GM23338 (cell line): ENCODE measurements around the gene CCNK. TPM values are rescaled to one million over a fixed set of nuclear protein-coding genes. Genes with fewer than 3 reads are reported as not detected.

Experiments used
- ATAC-seq: fragments of 200-7000 bp; cut with Tn5 transposase; 3 replicates; pipeline ENCODE4 v1.9.1; 2020
- DNase-seq: peaks from one replicate; pipeline ENCODE4 v3.0.0-alpha.2; 2015; ENCODE audit warnings: low spot score
- H2AFZ ChIP-seq: fragments of 200-600 bp; sonication (generic); 2 replicates; pipeline ENCODE4 v1.8.0; 2016; ENCODE audit warnings: antibody characterized with exemption, mild to moderate bottlenecking, moderate library complexity
- H3F3A ChIP-seq: fragments of 200-600 bp; sonication (generic); replicated peaks from 2 replicates; pipeline ENCODE4 v1.8.0; 2017; ENCODE audit warnings: antibody characterized with exemption, mixed run types, low read depth
- H3K27ac ChIP-seq: fragments of 200-600 bp; sonication (generic); 2 replicates; pipeline ENCODE4 v1.6.1; 2016; ENCODE audit warnings: low read depth
- H3K27me3 ChIP-seq: fragments of 200-600 bp; sonication (generic); 2 replicates; pipeline ENCODE4 v1.8.0; 2016; ENCODE audit warnings: mild to moderate bottlenecking, mixed run types, moderate library complexity; ENCODE audit not compliant: insufficient read depth
- H3K36me3 ChIP-seq: fragments of 200-600 bp; sonication (generic); 2 replicates; pipeline ENCODE4 v1.8.0; 2016; ENCODE audit warnings: mild to moderate bottlenecking; ENCODE audit not compliant: insufficient read depth
- H3K4me1 ChIP-seq: fragments of 200-600 bp; sonication (generic); 2 replicates; pipeline ENCODE4 v1.8.0; 2016; ENCODE audit warnings: mild to moderate bottlenecking, moderate library complexity; ENCODE audit not compliant: insufficient read depth
- H3K4me2 ChIP-seq: fragments of 200-600 bp; sonication (generic); 2 replicates; pipeline ENCODE4 v1.7.1; 2017; ENCODE audit warnings: mixed run types
- H3K4me3 ChIP-seq: fragments of 200-600 bp; sonication (generic); 2 replicates; pipeline ENCODE4 v1.6.1; 2016; ENCODE audit warnings: mixed run types
- H3K79me2 ChIP-seq: fragments of 200-600 bp; sonication (generic); replicated peaks from 2 replicates; pipeline ENCODE4 v1.8.0; 2017; ENCODE audit warnings: mild to moderate bottlenecking; ENCODE audit not compliant: insufficient read depth
- H3K9me2 ChIP-seq: fragments of 200-600 bp; sonication (generic); 2 replicates; pipeline ENCODE4 v1.8.0; 2017; ENCODE audit not compliant: insufficient read depth
- H4K20me1 ChIP-seq: fragments of 200-600 bp; sonication (generic); replicated peaks from 2 replicates; pipeline ENCODE4 v1.8.0; 2017; ENCODE audit warnings: mild to moderate bottlenecking; ENCODE audit not compliant: insufficient read depth
- H3K27ac Mint-ChIP-seq: 2 replicates; pipeline ENCODE4 v1.8.0; 2020; ENCODE audit warnings: inconsistent platforms, mild to moderate bottlenecking, moderate library complexity, mixed read lengths
- H3K27me3 Mint-ChIP-seq: 3 replicates; pipeline ENCODE4 v1.8.0; 2022; ENCODE audit warnings: low read depth, mild to moderate bottlenecking, moderate library complexity, mixed read lengths, inconsistent platforms; ENCODE audit not compliant: insufficient read depth, poor library complexity
- H3K36me3 Mint-ChIP-seq: 3 replicates; pipeline ENCODE4 v1.8.0; 2021; ENCODE audit warnings: low read depth, mild to moderate bottlenecking, inconsistent platforms, moderate library complexity, mixed read lengths
- H3K4me1 Mint-ChIP-seq: 3 replicates; pipeline ENCODE4 v1.8.0; 2020; ENCODE audit warnings: mild to moderate bottlenecking, inconsistent platforms, mixed read lengths
- H3K4me3 Mint-ChIP-seq: 3 replicates; pipeline ENCODE4 v1.8.0; 2021; ENCODE audit warnings: moderate library complexity, mild to moderate bottlenecking, inconsistent platforms, mixed read lengths
- H3K9me3 Mint-ChIP-seq: 3 replicates; pipeline ENCODE4 v1.8.0; 2020; ENCODE audit warnings: moderate library complexity, mild to moderate bottlenecking, inconsistent platforms, mixed read lengths
- CREB1 ChIP-seq: fragments of 250-450 bp; sonication (Bioruptor Pico); IDR thresholded peaks from 2 replicates; pipeline ENCODE4 v1.5.0; 2020; ENCODE audit warnings: low read depth, mild to moderate bottlenecking, moderate library complexity
- EZH2 ChIP-seq: fragments of 200-600 bp; sonication (generic); IDR thresholded peaks from one replicate; pipeline ENCODE4 v1.8.0; 2017; ENCODE audit warnings: antibody characterized with exemption, mild to moderate bottlenecking, low read depth; ENCODE audit not compliant: unreplicated experiment
- EZH2phosphoT487 ChIP-seq: fragments of 200-600 bp; sonication (generic); IDR thresholded peaks from one replicate; pipeline ENCODE4 v1.8.1; 2018; ENCODE audit warnings: antibody characterized with exemption; ENCODE audit not compliant: unreplicated experiment
- JUNB ChIP-seq: IDR thresholded peaks from one replicate; pipeline ENCODE4 v1.6.1; 2016; ENCODE audit warnings: antibody characterized with exemption; ENCODE audit not compliant: unreplicated experiment
- NANOG ChIP-seq: IDR thresholded peaks from 2 replicates; pipeline ENCODE4 v1.6.1; 2016; ENCODE audit warnings: antibody characterized with exemption, borderline replicate concordance
- POLR2AphosphoS5 ChIP-seq: IDR thresholded peaks from 2 replicates; pipeline ENCODE4 v1.6.1; 2016; ENCODE audit warnings: antibody characterized with exemption, low read depth
- STAT1 ChIP-seq: IDR thresholded peaks from one replicate; pipeline ENCODE4 v1.6.1; 2016; ENCODE audit warnings: antibody characterized with exemption; ENCODE audit not compliant: unreplicated experiment
- ZNF114 ChIP-seq: fragments of 250-450 bp; sonication (Bioruptor Pico); IDR thresholded peaks from 2 replicates; pipeline ENCODE4 v1.5.0; 2020; ENCODE audit warnings: mild to moderate bottlenecking, moderate library complexity
- ZNF331 ChIP-seq: fragments of 250-450 bp; sonication (Bioruptor Pico); IDR thresholded peaks from 2 replicates; pipeline ENCODE4 v1.5.0; 2020; ENCODE audit warnings: low read depth, mild to moderate bottlenecking, moderate library complexity
- polyA plus RNA-seq: library from polyadenylated mRNA; unstranded; fragments of >200 nt; fragmentation: Nextera tagmentation; extraction: Ambion mirVana; gene quantifications from 2 replicates; pipeline ENCODE4 v1.2.1, GENCODE V29; 2016
- total RNA-seq: library from RNA; depleted of rRNA; stranded (reverse); fragments of >200 nt; shearing (Covaris generic); gene quantifications from 2 replicates; pipeline ENCODE4 v1.2.3, GENCODE V29; 2014
- TF ChIP-seq, protein P1 (sequence below): IDR thresholded peaks from 2 replicates; pipeline ENCODE4 v1.6.1; 2016; ENCODE audit warnings: antibody characterized with exemption
- TF ChIP-seq, protein P2 (sequence below), 2 experiments: fragments of 200-600 bp in 1 of 2; sonication (generic) in 1 of 2; conservative IDR thresholded peaks; 2 replicates each; pipeline versions ENCODE4 v1.5.1 to v1.6.1; 2016 to 2017; ENCODE audit warnings: antibody characterized with exemption in 2 of 2, low read depth in 2 of 2, mild to moderate bottlenecking in 2 of 2, moderate library complexity in 1 of 2
- TF ChIP-seq, protein P3 (sequence below): IDR thresholded peaks from one replicate; pipeline ENCODE4 v1.6.1; 2018; ENCODE audit warnings: antibody characterized with exemption; ENCODE audit not compliant: unreplicated experiment
- TF ChIP-seq, protein P4 (sequence below): fragments of 250-450 bp; sonication (Bioruptor Pico); IDR thresholded peaks from 2 replicates; pipeline ENCODE4 v1.5.0; 2020; ENCODE audit warnings: mild to moderate bottlenecking, moderate library complexity

The CCNK gene
- total and polyA plus RNA-seq, 2 experiments from 2014 or later = 54.0 to 60.6 TPM

DNA sequence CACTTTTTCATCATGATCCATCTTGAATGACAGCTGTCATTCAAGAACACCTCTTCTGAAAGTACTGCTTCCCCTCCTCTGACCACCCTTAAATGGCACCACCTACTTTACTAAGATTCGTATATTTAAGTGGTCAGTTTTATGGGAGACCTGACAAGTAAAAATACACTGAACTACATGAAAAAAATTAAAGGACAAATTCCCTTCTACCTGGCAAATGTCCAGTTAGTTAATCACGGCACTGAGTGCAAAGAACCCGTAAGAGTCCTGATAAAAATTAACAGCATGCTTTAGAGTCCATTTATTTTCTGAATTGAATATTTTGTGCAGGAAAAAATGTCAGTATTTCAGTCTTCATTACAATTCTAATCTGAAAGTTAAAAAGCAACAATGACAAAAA, 49.2 kb upstream of the CCNK start:
- H3F3A ChIP-seq = no peaks in the 10 kb centered on the region
- peaks cover 12% of the 10 kb centered on the region for H4K20me1 ChIP-seq
- H3K27me3 ChIP-seq = no peaks in the 10 kb centered on the region
- no peak for DNase-seq
- no peak for ATAC-seq
- Mint-ChIP-seq H3K27ac (no peak overlapping the region), H3K4me1 (peaks cover 14% of the 10 kb centered on the region), H3K27me3 (peaks cover 4% of the 10 kb centered on the region), H3K9me3 (peaks cover 16% of the 10 kb centered on the region), H3K4me3 (no peak overlapping the region), H3K36me3 (peaks cover 42% of the 10 kb centered on the region)
- H3K27ac ChIP-seq = no peak overlapping the region
- H3K79me2 ChIP-seq = peaks cover 21% of the 10 kb centered on the region
- TF ChIP-seq EZH2 = no peak
- TF ChIP-seq CREB1 = no peak
- TF ChIP-seq ZNF331 (CRISPR knock-in tag) = no peak
- no peak for TF ChIP-seq POLR2AphosphoS5
- TF ChIP-seq NANOG = no peak
- no peak for TF ChIP-seq ZNF114
- TF ChIP-seq JUNB = no peak
- no peak for TF ChIP-seq EZH2phosphoT487
- TF ChIP-seq, protein P1, sequence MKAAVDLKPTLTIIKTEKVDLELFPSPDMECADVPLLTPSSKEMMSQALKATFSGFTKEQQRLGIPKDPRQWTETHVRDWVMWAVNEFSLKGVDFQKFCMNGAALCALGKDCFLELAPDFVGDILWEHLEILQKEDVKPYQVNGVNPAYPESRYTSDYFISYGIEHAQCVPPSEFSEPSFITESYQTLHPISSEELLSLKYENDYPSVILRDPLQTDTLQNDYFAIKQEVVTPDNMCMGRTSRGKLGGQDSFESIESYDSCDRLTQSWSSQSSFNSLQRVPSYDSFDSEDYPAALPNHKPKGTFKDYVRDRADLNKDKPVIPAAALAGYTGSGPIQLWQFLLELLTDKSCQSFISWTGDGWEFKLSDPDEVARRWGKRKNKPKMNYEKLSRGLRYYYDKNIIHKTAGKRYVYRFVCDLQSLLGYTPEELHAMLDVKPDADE = no peak
- TF ChIP-seq, protein P2, sequence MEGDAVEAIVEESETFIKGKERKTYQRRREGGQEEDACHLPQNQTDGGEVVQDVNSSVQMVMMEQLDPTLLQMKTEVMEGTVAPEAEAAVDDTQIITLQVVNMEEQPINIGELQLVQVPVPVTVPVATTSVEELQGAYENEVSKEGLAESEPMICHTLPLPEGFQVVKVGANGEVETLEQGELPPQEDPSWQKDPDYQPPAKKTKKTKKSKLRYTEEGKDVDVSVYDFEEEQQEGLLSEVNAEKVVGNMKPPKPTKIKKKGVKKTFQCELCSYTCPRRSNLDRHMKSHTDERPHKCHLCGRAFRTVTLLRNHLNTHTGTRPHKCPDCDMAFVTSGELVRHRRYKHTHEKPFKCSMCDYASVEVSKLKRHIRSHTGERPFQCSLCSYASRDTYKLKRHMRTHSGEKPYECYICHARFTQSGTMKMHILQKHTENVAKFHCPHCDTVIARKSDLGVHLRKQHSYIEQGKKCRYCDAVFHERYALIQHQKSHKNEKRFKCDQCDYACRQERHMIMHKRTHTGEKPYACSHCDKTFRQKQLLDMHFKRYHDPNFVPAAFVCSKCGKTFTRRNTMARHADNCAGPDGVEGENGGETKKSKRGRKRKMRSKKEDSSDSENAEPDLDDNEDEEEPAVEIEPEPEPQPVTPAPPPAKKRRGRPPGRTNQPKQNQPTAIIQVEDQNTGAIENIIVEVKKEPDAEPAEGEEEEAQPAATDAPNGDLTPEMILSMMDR (conservative IDR thresholded peaks at IDR 0.05; ENCODE audit: low read depth in 2 of 2) = no peak
- TF ChIP-seq, protein P3, sequence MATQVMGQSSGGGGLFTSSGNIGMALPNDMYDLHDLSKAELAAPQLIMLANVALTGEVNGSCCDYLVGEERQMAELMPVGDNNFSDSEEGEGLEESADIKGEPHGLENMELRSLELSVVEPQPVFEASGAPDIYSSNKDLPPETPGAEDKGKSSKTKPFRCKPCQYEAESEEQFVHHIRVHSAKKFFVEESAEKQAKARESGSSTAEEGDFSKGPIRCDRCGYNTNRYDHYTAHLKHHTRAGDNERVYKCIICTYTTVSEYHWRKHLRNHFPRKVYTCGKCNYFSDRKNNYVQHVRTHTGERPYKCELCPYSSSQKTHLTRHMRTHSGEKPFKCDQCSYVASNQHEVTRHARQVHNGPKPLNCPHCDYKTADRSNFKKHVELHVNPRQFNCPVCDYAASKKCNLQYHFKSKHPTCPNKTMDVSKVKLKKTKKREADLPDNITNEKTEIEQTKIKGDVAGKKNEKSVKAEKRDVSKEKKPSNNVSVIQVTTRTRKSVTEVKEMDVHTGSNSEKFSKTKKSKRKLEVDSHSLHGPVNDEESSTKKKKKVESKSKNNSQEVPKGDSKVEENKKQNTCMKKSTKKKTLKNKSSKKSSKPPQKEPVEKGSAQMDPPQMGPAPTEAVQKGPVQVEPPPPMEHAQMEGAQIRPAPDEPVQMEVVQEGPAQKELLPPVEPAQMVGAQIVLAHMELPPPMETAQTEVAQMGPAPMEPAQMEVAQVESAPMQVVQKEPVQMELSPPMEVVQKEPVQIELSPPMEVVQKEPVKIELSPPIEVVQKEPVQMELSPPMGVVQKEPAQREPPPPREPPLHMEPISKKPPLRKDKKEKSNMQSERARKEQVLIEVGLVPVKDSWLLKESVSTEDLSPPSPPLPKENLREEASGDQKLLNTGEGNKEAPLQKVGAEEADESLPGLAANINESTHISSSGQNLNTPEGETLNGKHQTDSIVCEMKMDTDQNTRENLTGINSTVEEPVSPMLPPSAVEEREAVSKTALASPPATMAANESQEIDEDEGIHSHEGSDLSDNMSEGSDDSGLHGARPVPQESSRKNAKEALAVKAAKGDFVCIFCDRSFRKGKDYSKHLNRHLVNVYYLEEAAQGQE = no peak
- TF ChIP-seq STAT1 = no peak
- TF ChIP-seq, protein P4, sequence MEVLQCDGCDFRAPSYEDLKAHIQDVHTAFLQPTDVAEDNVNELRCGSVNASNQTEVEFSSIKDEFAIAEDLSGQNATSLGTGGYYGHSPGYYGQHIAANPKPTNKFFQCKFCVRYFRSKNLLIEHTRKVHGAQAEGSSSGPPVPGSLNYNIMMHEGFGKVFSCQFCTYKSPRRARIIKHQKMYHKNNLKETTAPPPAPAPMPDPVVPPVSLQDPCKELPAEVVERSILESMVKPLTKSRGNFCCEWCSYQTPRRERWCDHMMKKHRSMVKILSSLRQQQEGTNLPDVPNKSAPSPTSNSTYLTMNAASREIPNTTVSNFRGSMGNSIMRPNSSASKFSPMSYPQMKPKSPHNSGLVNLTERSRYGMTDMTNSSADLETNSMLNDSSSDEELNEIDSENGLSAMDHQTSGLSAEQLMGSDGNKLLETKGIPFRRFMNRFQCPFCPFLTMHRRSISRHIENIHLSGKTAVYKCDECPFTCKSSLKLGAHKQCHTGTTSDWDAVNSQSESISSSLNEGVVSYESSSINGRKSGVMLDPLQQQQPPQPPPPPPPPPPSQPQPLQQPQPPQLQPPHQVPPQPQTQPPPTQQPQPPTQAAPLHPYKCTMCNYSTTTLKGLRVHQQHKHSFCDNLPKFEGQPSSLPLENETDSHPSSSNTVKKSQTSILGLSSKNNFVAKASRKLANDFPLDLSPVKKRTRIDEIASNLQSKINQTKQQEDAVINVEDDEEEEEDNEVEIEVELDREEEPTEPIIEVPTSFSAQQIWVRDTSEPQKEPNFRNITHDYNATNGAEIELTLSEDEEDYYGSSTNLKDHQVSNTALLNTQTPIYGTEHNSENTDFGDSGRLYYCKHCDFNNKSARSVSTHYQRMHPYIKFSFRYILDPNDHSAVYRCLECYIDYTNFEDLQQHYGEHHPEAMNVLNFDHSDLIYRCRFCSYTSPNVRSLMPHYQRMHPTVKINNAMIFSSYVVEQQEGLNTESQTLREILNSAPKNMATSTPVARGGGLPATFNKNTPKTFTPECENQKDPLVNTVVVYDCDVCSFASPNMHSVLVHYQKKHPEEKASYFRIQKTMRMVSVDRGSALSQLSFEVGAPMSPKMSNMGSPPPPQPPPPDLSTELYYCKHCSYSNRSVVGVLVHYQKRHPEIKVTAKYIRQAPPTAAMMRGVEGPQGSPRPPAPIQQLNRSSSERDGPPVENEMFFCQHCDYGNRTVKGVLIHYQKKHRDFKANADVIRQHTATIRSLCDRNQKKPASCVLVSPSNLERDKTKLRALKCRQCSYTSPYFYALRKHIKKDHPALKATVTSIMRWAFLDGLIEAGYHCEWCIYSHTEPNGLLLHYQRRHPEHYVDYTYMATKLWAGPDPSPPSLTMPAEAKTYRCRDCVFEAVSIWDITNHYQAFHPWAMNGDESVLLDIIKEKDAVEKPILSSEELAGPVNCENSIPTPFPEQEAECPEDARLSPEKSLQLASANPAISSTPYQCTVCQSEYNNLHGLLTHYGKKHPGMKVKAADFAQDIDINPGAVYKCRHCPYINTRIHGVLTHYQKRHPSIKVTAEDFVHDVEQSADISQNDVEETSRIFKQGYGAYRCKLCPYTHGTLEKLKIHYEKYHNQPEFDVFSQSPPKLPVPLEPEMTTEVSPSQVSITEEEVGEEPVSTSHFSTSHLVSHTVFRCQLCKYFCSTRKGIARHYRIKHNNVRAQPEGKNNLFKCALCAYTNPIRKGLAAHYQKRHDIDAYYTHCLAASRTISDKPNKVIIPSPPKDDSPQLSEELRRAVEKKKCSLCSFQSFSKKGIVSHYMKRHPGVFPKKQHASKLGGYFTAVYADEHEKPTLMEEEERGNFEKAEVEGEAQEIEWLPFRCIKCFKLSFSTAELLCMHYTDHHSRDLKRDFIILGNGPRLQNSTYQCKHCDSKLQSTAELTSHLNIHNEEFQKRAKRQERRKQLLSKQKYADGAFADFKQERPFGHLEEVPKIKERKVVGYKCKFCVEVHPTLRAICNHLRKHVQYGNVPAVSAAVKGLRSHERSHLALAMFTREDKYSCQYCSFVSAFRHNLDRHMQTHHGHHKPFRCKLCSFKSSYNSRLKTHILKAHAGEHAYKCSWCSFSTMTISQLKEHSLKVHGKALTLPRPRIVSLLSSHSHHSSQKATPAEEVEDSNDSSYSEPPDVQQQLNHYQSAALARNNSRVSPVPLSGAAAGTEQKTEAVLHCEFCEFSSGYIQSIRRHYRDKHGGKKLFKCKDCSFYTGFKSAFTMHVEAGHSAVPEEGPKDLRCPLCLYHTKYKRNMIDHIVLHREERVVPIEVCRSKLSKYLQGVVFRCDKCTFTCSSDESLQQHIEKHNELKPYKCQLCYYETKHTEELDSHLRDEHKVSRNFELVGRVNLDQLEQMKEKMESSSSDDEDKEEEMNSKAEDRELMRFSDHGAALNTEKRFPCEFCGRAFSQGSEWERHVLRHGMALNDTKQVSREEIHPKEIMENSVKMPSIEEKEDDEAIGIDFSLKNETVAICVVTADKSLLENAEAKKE (CRISPR knock-in tag) = no peak
- peaks cover 14% of the 10 kb centered on the region for H3K36me3 ChIP-seq
- H3K4me1 ChIP-seq = peaks cover 7% of the 10 kb centered on the region
- H3K9me2 ChIP-seq = no peaks in the 10 kb centered on the region
- no peak overlapping the region for H2AFZ ChIP-seq
- no peak overlapping the region for H3K4me3 ChIP-seq
- H3K4me2 ChIP-seq = no peak overlapping the region
